ENCODE results near the gene MCFD2.
A peak's percentile ranks its signal among the peaks of the same experiment; 100 is the strongest.
"Not testable (repeated sequence)": the region's sequence is repeated elsewhere in the genome, so short reads cannot be mapped to it uniquely, and the experiment has no call there.

Gene MCFD2

GRCh38 chr2:46937471-46937901 is 21.9 kb upstream of the MCFD2 start:
- no peak for DNase-seq (ENCODE audit: low read depth)

GRCh38 chr2:46936566-46936965 is 21.0 kb upstream of the MCFD2 start:
- no peak for DNase-seq (ENCODE audit: low read depth)

GRCh38 chr2:46935071-46935470 is 19.5 kb upstream of the MCFD2 start:
- DNase-seq (ENCODE audit: low read depth) = no peak

GRCh38 chr2:46929612-46930011 is 14.0 kb upstream of the MCFD2 start:
- DNase-seq (ENCODE audit: low read depth) = no peak

- no peak for DNase-seq (ENCODE audit: low read depth)
These were observed 11.3 kb upstream of the MCFD2 start for GRCh38 chr2:46926863-46927262.

GRCh38 chr2:46925474-46926351 is 10.1 kb upstream of the MCFD2 start:
- DNase-seq (ENCODE audit: low read depth) = no peak

GRCh38 chr2:46924608-46925007 is 9.0 kb upstream of the MCFD2 start:
- DNase-seq (ENCODE audit: low read depth) = no peak

GRCh38 chr2:46924038-46924437 is 8.4 kb upstream of the MCFD2 start:
- DNase-seq (ENCODE audit: low read depth) = no peak

- no peak for DNase-seq (ENCODE audit: low read depth)
These were observed 7.5 kb upstream of the MCFD2 start for GRCh38 chr2:46923041-46923528.

- no peak for DNase-seq (ENCODE audit: low read depth)
These were observed 7.0 kb upstream of the MCFD2 start for GRCh38 chr2:46922606-46923005.

- no peak for DNase-seq (ENCODE audit: low read depth)
These were observed 6.3 kb upstream of the MCFD2 start for GRCh38 chr2:46921676-46922448.

- no peak for DNase-seq (ENCODE audit: low read depth)
These were observed 2.0 kb upstream of the MCFD2 start for GRCh38 chr2:46917628-46918027.

- DNase-seq (ENCODE audit: low read depth) = peak; percentile 82
These were observed 415 bp upstream of the MCFD2 start for GRCh38 chr2:46915811-46916630.

GRCh38 chr2:46914578-46915230 is 902 bp downstream of the MCFD2 start:
- DNase-seq (ENCODE audit: low read depth) = no peak

- peak; percentile 68 for DNase-seq (ENCODE audit: low read depth)
These were observed 1.9 kb downstream of the MCFD2 start for GRCh38 chr2:46913471-46914381.

GRCh38 chr2:46909771-46910419 is 5.7 kb downstream of the MCFD2 start:
- no peak for DNase-seq (ENCODE audit: low read depth)

- DNase-seq (ENCODE audit: low read depth) = no peak
These were observed 6.5 kb downstream of the MCFD2 start for GRCh38 chr2:46909150-46909549.

GRCh38 chr2:46904908-46905678 is 10.5 kb downstream of the MCFD2 start:
- DNase-seq (ENCODE audit: low read depth) = not testable (repeated sequence)

GRCh38 chr2:46902980-46903379 is 12.6 kb downstream of the MCFD2 start:
- not testable (repeated sequence) for DNase-seq (ENCODE audit: low read depth)
